AG04450 (cell line): ENCODE measurements around the gene ZNF608. TPM values are rescaled to one million over a fixed set of nuclear protein-coding genes. Genes with fewer than 3 reads are reported as not detected.

Experiments used
- CTCF ChIA-PET: fragments of 300-600, 350-600 bp; formaldehyde crosslinking; extraction: SDS; loops from one replicate; lab custom pipeline; 2022; ENCODE audit warnings: antibody characterized with exemption, inconsistent platforms; lab: Charles Lee
- POLR2A ChIA-PET: fragments of 350-600 bp; formaldehyde crosslinking; extraction: SDS; loops from one replicate; lab custom pipeline; 2021; ENCODE audit warnings: antibody characterized with exemption, inconsistent platforms; lab: Yijun Ruan, JAX
- DNase-seq: peaks from one replicate; pipeline ENCODE4 v3.0.0-alpha.2; 2011; ENCODE audit warnings: low read depth, low spot score
- H3K27ac ChIP-seq: one replicate; pipeline ENCODE4 v1.5.1; 2012; ENCODE audit warnings: low read depth, low read length, control low read depth
- H3K27me3 ChIP-seq: one replicate; pipeline ENCODE4 v1.6.0; 2012; ENCODE audit warnings: low read length; ENCODE audit not compliant: control insufficient read depth, insufficient read depth
- H3K4me3 ChIP-seq: 2 replicates; pipeline ENCODE4 v1.5.1; 2011; ENCODE audit warnings: mild to moderate bottlenecking, low read depth, low read length, control low read depth
- H3K9me3 ChIP-seq: 2 replicates; pipeline ENCODE4 v1.5.1; 2012; ENCODE audit warnings: low read length; ENCODE audit not compliant: control insufficient read depth, insufficient read depth
- CTCF ChIP-seq: IDR thresholded peaks from 2 replicates; pipeline ENCODE4 v1.5.1; 2011; ENCODE audit warnings: low read depth, low read length, control low read depth, inconsistent platforms
- polyA plus RNA-seq: library from polyadenylated mRNA; depleted of rRNA; stranded (reverse); fragments of >200 nt; gene quantifications from 2 replicates; pipeline ENCODE4 v1.2.3, GENCODE V29; 2011

The ZNF608 gene
- polyA plus RNA-seq, 1 experiment, result 13.0 TPM

- no peak for TF ChIP-seq CTCF
- Histone ChIP-seq H3K9me3 (no peaks in the 10 kb centered on the region), H3K27ac (no peak overlapping the region), H3K4me3 (no peak overlapping the region), H3K27me3 (no peaks in the 10 kb centered on the region)
- POLR2A ChIA-PET, result no interaction called here
- CTCF ChIA-PET, result no interaction called here
- no peak for DNase-seq
Observed at GRCh38 chr5:124728331-124728967, 18.0 kb downstream of the ZNF608 start.

DNA sequence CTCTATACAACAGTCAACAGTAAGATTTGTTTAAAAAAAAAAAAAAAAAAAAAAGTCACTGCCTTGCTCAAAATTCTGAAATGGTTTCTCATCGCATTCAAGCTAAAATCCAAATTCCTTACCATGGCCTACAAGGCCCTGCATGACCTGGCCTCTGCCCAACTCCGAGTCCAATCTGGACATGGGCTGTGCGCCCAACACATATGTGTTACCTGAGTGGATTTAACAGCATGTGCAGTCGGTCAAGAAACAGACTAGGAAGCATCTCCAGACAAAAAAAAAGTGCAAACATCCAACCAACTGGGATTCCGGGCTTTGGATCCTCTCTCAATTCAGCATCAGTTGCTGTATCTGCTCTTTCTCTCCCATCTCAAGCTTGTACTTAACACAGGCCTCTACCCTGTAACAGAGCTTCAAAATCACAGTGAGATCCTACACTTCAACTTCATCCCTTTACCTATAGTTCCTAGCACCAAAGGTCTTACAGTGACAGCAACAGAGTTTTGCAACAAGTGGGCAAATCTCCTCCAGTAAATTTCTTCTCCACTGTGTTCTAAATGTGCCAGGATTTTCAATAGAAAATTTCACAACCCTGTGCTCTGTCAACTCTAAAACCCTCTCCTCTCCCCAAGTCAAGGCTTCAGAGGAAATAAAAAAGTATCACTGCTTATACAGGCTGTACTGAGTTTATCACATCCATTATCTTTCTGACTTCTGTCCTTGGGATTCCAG lies 19.6 kb downstream of the ZNF608 start:
- TF ChIP-seq CTCF, result no peak
- CTCF ChIA-PET, result interaction anchor here (0.6 kb wide), 1 partner anchor 24 kb away, joined by 4 read pairs; no protein-coding TSS in a partner anchor
- POLR2A ChIA-PET, result no interaction called here

DNA sequence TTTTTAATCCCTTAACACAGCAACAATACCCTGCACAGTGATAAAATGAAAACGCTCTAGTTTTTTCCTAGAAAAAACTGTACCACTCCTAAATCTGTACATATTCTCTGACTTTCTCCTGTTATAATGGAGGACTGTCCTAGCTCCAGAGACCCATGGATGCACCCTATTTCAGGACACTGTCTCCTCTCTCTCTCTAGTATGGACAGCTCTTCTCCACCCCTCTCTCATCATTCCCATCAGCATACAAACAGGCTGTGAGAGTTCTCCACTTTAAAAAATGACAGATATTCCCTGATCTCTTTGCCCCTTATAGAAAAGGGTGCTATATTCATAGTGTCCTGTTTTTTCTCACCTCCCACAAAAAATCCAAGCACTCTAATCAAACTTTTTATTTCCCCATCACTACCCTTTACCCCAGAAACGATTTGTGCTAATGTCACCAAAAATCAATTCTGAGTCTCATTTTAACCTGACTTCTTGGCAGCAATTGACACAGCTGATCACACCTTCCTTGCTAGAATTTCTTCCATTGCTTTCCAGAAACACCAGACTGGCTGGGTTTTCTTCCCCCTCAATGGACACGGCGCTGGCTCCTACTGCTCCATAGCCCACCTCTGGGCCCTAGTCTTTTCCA lies 20.7 kb downstream of the ZNF608 start:
- Histone ChIP-seq H3K4me3 (no peak overlapping the region), H3K27me3 (no peaks in the 10 kb centered on the region), H3K27ac (no peak overlapping the region), H3K9me3 (no peaks in the 10 kb centered on the region)
- ChIA-PET CTCF (no interaction called here), POLR2A (no interaction called here)
- TF ChIP-seq CTCF, result no peak
- no peak for DNase-seq

More for the DNA sequence above, 19.6 kb downstream of the ZNF608 start:
- H3K27me3 ChIP-seq, result no peaks in the 10 kb centered on the region
- H3K9me3 ChIP-seq, result no peaks in the 10 kb centered on the region
- DNase-seq, result no peak
- H3K4me3 ChIP-seq, result no peak overlapping the region
- H3K27ac ChIP-seq, result no peak overlapping the region

DNA sequence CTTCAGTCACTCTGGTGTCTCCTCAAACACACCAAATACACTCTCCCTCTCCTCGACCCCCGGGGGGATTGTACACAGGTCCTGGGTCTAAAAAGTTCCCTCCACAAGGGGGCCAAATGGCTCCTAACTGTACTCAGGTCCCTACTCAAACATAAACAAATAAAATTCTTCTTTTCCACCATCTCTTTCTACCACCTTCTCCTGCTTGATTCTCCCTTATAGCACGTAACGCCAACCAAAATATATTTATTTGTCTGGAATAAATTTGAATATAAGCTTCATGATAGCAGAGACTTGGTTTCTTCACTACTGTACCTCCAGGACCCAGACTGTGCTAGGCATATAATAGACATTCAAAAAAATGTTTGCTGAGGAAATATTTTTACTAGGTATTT lies 21.4 kb downstream of the ZNF608 start:
- Histone ChIP-seq H3K9me3 (no peaks in the 10 kb centered on the region), H3K27me3 (no peaks in the 10 kb centered on the region), H3K27ac (no peak overlapping the region), H3K4me3 (no peak overlapping the region)
- ChIA-PET CTCF (interaction anchor here (1.0 kb wide), 1 partner anchor 1054 kb away, joined by 3 read pairs; no protein-coding TSS in a partner anchor), POLR2A (no interaction called here)
- no peak for DNase-seq
- TF ChIP-seq CTCF, result no peak
